SK-N-SH treated with all-trans-retinoic acid at 6 μM for 48 hours (cell line): ENCODE measurements around the gene INTS14.

Experiments
- ATAC-seq: fragments of 200-7000 bp; cut with Tn5 transposase; 3 replicates; pipeline ENCODE4 v1.9.1; 2020; ENCODE audit warnings: mild to moderate bottlenecking, moderate library complexity
- ARNTL ChIP-seq: fragments of 450-650 bp; formaldehyde crosslinking; IDR thresholded peaks from 2 replicates; pipeline ENCODE4 v1.5.0; 2020; ENCODE audit warnings: low read depth, mild to moderate bottlenecking, moderate library complexity, borderline replicate concordance
- BACH2 ChIP-seq: fragments of 250-450 bp; sonication (Bioruptor Pico); IDR thresholded peaks from 2 replicates; pipeline ENCODE4 v1.9.0; 2021; ENCODE audit warnings: mild to moderate bottlenecking, borderline replicate concordance
- CSDC2 ChIP-seq: fragments of 250-450 bp; sonication (Bioruptor Pico); IDR thresholded peaks from 2 replicates; pipeline ENCODE4 v1.5.0; 2020; ENCODE audit warnings: mild to moderate bottlenecking, moderate library complexity
- ESRRG ChIP-seq: fragments of 250-450 bp; sonication (Bioruptor Pico); IDR thresholded peaks from 2 replicates; pipeline ENCODE4 v1.6.1; 2021; ENCODE audit warnings: mild to moderate bottlenecking
- GLIS3 ChIP-seq: fragments of 250-450 bp; sonication (Bioruptor Pico); IDR thresholded peaks from 2 replicates; pipeline ENCODE4 v1.5.0; 2020; ENCODE audit warnings: mild to moderate bottlenecking, moderate library complexity
- ISL1 ChIP-seq: fragments of 250-450 bp; sonication (Bioruptor Pico); IDR thresholded peaks from 2 replicates; pipeline ENCODE4 v2.1.2; 2022; ENCODE audit warnings: mild to moderate bottlenecking, moderate library complexity
- OSR1 ChIP-seq: fragments of 250-450 bp; sonication (Bioruptor Pico); IDR thresholded peaks from 2 replicates; pipeline ENCODE4 v1.8.0; 2022; ENCODE audit warnings: moderate library complexity, mild to moderate bottlenecking, inconsistent platforms
- PPARA ChIP-seq: fragments of 250-450 bp; sonication (Bioruptor Pico); IDR thresholded peaks from 2 replicates; pipeline ENCODE4 v1.5.0; 2020; ENCODE audit warnings: mild to moderate bottlenecking, borderline replicate concordance
- RARB ChIP-seq: fragments of 250-450 bp; sonication (Bioruptor Pico); IDR thresholded peaks from 2 replicates; pipeline ENCODE4 v1.8.0; 2021; ENCODE audit warnings: mild to moderate bottlenecking, moderate library complexity
- SNAI2 ChIP-seq: fragments of 250-450 bp; sonication (Bioruptor Pico); IDR thresholded peaks from 2 replicates; pipeline ENCODE4 v1.5.0; 2020; ENCODE audit warnings: mild to moderate bottlenecking, moderate library complexity
- TCF4 ChIP-seq: fragments of 250-450 bp; sonication (Bioruptor Pico); IDR thresholded peaks from 2 replicates; pipeline ENCODE4 v1.8.0; 2021; ENCODE audit warnings: mild to moderate bottlenecking, moderate library complexity, borderline replicate concordance
- TOX ChIP-seq: fragments of 250-450 bp; sonication (Bioruptor Pico); IDR thresholded peaks from 2 replicates; pipeline ENCODE4 v1.8.0; 2021; ENCODE audit warnings: mild to moderate bottlenecking, moderate library complexity, borderline replicate concordance
- ZC3H10 ChIP-seq: fragments of 250-450 bp; sonication (Bioruptor Pico); IDR thresholded peaks from 2 replicates; pipeline ENCODE4 v1.5.1; 2021; ENCODE audit warnings: mild to moderate bottlenecking, moderate library complexity
- ZFP3 ChIP-seq: fragments of 250-450 bp; sonication (Bioruptor Pico); IDR thresholded peaks from 2 replicates; pipeline ENCODE4 v1.5.0; 2020; ENCODE audit warnings: mild to moderate bottlenecking, moderate library complexity
- ZNF565 ChIP-seq: fragments of 450-650 bp; formaldehyde crosslinking; conservative IDR thresholded peaks from 2 replicates; pipeline ENCODE4 v1.5.0; 2020; ENCODE audit warnings: low read depth, mild to moderate bottlenecking, moderate library complexity
- ZNF70 ChIP-seq: fragments of 450-650 bp; formaldehyde crosslinking; IDR thresholded peaks from 2 replicates; pipeline ENCODE4 v1.5.0; 2020; ENCODE audit warnings: mild to moderate bottlenecking, moderate library complexity
- ZNF8 ChIP-seq: fragments of 450-650 bp; formaldehyde crosslinking; IDR thresholded peaks from 2 replicates; pipeline ENCODE4 v1.5.0; 2020; ENCODE audit warnings: mild to moderate bottlenecking, moderate library complexity
- TF ChIP-seq, protein P1 (sequence below): fragments of 250-450 bp; sonication (Bioruptor Pico); IDR thresholded peaks from 2 replicates; pipeline ENCODE4 v1.5.1; 2020; ENCODE audit warnings: low read depth, mild to moderate bottlenecking, moderate library complexity
- TF ChIP-seq, protein P2 (sequence below): fragments of 250-450 bp; sonication (Bioruptor Pico); IDR thresholded peaks from 2 replicates; pipeline ENCODE4 v1.5.0; 2020; ENCODE audit warnings: mild to moderate bottlenecking, moderate library complexity
- TF ChIP-seq, protein P3 (sequence below): fragments of 250-450 bp; sonication (Bioruptor Pico); IDR thresholded peaks from 2 replicates; pipeline ENCODE4 v1.8.0; 2020; ENCODE audit warnings: mild to moderate bottlenecking, moderate library complexity, borderline replicate concordance
- TF ChIP-seq, protein P4 (sequence below): fragments of 250-450 bp; sonication (Bioruptor Pico); IDR thresholded peaks from 2 replicates; pipeline ENCODE4 v1.8.0; 2021; ENCODE audit warnings: low read depth, mild to moderate bottlenecking, moderate library complexity, borderline replicate concordance
- TF ChIP-seq, protein P5 (sequence below): fragments of 250-450 bp; sonication (Bioruptor Pico); IDR thresholded peaks from 2 replicates; pipeline ENCODE4 v1.5.1; 2021; ENCODE audit warnings: mild to moderate bottlenecking, moderate library complexity

Gene INTS14

DNA sequence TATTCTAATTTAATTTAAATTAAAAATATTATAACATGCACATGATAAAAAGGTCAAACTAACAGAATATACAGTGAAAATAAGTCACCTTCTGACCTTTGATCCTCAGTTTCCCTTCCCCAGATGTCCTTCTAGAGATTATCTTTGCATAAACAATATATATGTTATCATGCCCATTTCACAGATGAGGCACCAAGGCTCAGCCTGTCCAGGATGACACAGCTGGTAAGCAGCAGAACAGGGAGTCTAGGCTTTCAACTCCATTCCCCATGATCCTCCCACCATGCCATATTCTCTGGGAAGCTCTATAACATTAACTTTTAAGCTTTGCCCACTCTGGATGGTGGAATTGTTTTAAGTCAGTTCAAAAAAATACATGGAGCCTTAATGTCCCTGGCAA is 12.2 kb upstream of the INTS14 start:
- TF ChIP-seq, protein P1, sequence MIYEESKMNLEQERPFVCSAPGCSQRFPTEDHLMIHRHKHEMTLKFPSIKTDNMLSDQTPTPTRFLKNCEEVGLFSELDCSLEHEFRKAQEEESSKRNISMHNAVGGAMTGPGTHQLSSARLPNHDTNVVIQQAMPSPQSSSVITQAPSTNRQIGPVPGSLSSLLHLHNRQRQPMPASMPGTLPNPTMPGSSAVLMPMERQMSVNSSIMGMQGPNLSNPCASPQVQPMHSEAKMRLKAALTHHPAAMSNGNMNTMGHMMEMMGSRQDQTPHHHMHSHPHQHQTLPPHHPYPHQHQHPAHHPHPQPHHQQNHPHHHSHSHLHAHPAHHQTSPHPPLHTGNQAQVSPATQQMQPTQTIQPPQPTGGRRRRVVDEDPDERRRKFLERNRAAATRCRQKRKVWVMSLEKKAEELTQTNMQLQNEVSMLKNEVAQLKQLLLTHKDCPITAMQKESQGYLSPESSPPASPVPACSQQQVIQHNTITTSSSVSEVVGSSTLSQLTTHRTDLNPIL (CRISPR knock-in tag) = no peak
- TF ChIP-seq CSDC2 (CRISPR knock-in tag) (no peak), RARB (CRISPR knock-in tag) (no peak), PPARA (CRISPR knock-in tag) (no peak), ZNF565 (no peak), GLIS3 (CRISPR knock-in tag) (no peak), ESRRG (CRISPR knock-in tag) (no peak), OSR1 (CRISPR knock-in tag) (no peak), ZC3H10 (CRISPR knock-in tag) (no peak), BACH2 (CRISPR knock-in tag) (no peak), TOX (CRISPR knock-in tag) (no peak), ISL1 (no peak), SNAI2 (CRISPR knock-in tag) (no peak), ARNTL (no peak)
- TF ChIP-seq, protein P2, sequence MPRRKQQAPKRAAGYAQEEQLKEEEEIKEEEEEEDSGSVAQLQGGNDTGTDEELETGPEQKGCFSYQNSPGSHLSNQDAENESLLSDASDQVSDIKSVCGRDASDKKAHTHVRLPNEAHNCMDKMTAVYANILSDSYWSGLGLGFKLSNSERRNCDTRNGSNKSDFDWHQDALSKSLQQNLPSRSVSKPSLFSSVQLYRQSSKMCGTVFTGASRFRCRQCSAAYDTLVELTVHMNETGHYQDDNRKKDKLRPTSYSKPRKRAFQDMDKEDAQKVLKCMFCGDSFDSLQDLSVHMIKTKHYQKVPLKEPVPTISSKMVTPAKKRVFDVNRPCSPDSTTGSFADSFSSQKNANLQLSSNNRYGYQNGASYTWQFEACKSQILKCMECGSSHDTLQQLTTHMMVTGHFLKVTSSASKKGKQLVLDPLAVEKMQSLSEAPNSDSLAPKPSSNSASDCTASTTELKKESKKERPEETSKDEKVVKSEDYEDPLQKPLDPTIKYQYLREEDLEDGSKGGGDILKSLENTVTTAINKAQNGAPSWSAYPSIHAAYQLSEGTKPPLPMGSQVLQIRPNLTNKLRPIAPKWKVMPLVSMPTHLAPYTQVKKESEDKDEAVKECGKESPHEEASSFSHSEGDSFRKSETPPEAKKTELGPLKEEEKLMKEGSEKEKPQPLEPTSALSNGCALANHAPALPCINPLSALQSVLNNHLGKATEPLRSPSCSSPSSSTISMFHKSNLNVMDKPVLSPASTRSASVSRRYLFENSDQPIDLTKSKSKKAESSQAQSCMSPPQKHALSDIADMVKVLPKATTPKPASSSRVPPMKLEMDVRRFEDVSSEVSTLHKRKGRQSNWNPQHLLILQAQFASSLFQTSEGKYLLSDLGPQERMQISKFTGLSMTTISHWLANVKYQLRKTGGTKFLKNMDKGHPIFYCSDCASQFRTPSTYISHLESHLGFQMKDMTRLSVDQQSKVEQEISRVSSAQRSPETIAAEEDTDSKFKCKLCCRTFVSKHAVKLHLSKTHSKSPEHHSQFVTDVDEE (CRISPR knock-in tag) = no peak
- TF ChIP-seq, protein P3, sequence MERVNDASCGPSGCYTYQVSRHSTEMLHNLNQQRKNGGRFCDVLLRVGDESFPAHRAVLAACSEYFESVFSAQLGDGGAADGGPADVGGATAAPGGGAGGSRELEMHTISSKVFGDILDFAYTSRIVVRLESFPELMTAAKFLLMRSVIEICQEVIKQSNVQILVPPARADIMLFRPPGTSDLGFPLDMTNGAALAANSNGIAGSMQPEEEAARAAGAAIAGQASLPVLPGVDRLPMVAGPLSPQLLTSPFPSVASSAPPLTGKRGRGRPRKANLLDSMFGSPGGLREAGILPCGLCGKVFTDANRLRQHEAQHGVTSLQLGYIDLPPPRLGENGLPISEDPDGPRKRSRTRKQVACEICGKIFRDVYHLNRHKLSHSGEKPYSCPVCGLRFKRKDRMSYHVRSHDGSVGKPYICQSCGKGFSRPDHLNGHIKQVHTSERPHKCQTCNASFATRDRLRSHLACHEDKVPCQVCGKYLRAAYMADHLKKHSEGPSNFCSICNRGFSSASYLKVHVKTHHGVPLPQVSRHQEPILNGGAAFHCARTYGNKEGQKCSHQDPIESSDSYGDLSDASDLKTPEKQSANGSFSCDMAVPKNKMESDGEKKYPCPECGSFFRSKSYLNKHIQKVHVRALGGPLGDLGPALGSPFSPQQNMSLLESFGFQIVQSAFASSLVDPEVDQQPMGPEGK = no peak
- TF ChIP-seq, protein P4, sequence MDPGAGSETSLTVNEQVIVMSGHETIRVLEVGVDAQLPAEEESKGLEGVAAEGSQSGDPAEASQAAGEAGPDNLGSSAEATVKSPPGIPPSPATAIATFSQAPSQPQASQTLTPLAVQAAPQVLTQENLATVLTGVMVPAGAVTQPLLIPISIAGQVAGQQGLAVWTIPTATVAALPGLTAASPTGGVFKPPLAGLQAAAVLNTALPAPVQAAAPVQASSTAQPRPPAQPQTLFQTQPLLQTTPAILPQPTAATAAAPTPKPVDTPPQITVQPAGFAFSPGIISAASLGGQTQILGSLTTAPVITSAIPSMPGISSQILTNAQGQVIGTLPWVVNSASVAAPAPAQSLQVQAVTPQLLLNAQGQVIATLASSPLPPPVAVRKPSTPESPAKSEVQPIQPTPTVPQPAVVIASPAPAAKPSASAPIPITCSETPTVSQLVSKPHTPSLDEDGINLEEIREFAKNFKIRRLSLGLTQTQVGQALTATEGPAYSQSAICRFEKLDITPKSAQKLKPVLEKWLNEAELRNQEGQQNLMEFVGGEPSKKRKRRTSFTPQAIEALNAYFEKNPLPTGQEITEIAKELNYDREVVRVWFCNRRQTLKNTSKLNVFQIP (CRISPR knock-in tag) = no peak
- TF ChIP-seq, protein P5, sequence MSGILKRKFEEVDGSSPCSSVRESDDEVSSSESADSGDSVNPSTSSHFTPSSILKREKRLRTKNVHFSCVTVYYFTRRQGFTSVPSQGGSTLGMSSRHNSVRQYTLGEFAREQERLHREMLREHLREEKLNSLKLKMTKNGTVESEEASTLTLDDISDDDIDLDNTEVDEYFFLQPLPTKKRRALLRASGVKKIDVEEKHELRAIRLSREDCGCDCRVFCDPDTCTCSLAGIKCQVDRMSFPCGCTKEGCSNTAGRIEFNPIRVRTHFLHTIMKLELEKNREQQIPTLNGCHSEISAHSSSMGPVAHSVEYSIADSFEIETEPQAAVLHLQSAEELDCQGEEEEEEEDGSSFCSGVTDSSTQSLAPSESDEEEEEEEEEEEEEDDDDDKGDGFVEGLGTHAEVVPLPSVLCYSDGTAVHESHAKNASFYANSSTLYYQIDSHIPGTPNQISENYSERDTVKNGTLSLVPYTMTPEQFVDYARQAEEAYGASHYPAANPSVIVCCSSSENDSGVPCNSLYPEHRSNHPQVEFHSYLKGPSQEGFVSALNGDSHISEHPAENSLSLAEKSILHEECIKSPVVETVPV (CRISPR knock-in tag) = no peak

DNA sequence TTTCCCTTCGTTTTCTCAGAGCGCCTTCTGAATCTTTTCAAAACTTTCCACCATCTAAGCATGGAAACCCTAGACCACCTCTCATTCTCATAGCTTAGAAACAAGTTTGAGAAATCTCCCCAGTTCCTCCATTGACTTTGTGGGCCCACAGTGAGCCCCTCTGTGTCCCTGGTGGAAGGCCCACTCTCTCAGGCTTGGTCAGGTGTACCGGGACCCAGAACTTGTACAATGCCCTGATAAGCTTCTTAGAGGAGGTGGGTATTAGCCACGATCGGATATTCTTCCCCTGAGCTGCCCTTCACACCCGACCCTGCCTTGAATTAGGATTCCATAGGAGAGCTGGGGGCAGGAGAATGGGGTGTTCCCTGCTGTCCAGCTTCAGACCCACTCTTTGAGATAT is 10.7 kb upstream of the INTS14 start, which contains the start of gene SLC24A1:
SLC24A1 (plus strand) TSS at position 301 of the 400 bp plus-strand sequence. CDS start 2,143 bp downstream, outside the sequence.
- TF ChIP-seq ZFP3 (CRISPR knock-in tag) (no peak), TCF4 (CRISPR knock-in tag) (no peak), ISL1 (no peak), ZNF70 (no peak), BACH2 (CRISPR knock-in tag) (no peak), ZC3H10 (CRISPR knock-in tag) (no peak), ZNF8 (CRISPR knock-in tag) (no peak), OSR1 (CRISPR knock-in tag) (no peak), ESRRG (CRISPR knock-in tag) (no peak), GLIS3 (CRISPR knock-in tag) (no peak), ARNTL (no peak), PPARA (CRISPR knock-in tag) (no peak), ZNF565 (no peak)
- TF ChIP-seq, protein P4 (CRISPR knock-in tag) = no peak
- TF ChIP-seq, protein P3 = no peak
- TF ChIP-seq, all 23 proteins: peak for 0
- no peak for ATAC-seq

More for the DNA sequence above, 12.2 kb upstream of the INTS14 start:
- ATAC-seq = no peak
